AG04449 (cell line): ENCODE measurements around the gene SERPINE1.
"Not testable (repeated sequence)": the region's sequence is repeated elsewhere in the genome, so short reads cannot be mapped to it uniquely, and the experiment has no call there.

Source experiments
- CTCF ChIA-PET: fragments of 350-600 bp; formaldehyde crosslinking; extraction: SDS; loops from one replicate; lab custom pipeline; 2021; ENCODE audit warnings: antibody characterized with exemption; lab: Yijun Ruan, JAX
- POLR2A ChIA-PET: fragments of 400-600, 350-600 bp; formaldehyde crosslinking; extraction: SDS; loops from one replicate; lab custom pipeline; 2020; ENCODE audit warnings: antibody characterized with exemption, inconsistent platforms; lab: Yijun Ruan, JAX
- DNase-seq: peaks from one replicate; pipeline ENCODE4 v3.0.0-alpha.2; 2010; ENCODE audit warnings: low read depth, low spot score
- H3K4me3 ChIP-seq: 2 replicates; pipeline ENCODE4 v1.5.1; 2011; ENCODE audit warnings: low read depth, mild to moderate bottlenecking, control low read depth, low read length
- CTCF ChIP-seq: IDR thresholded peaks from one replicate; pipeline ENCODE4 v1.5.1; 2011; ENCODE audit warnings: mild to moderate bottlenecking, moderate library complexity, low read length, control low read depth, inconsistent platforms; ENCODE audit not compliant: insufficient read depth; ENCODE audit errors: missing control alignments

SERPINE1 gene

GRCh38 chr7:101104799-101105198, 22.1 kb upstream of the SERPINE1 start:
- DNase-seq, result no peak
- no peak for TF ChIP-seq CTCF
- ChIA-PET CTCF (interaction anchor here (2.3 to 5.0 kb wide), 3 partner anchors 7 to 14 kb away, joined by 7 to 24 read pairs (median 23); no protein-coding TSS in a partner anchor), POLR2A (interaction anchor here (0.6 to 8.2 kb wide), 3 partner anchors 12 to 30 kb away, joined by 3 to 106 read pairs (median 5); partner anchors contain the start of gene SERPINE1)
- H3K4me3 ChIP-seq, result no peak overlapping the region

- DNase-seq, H3K4me3 ChIP-seq: not testable (repeated sequence)
- ChIA-PET POLR2A (interaction anchor here (0.8 to 8.2 kb wide), 3 partner anchors 12 to 23 kb away, joined by 3 to 106 read pairs (median 3); partner anchors contain the start of gene SERPINE1), CTCF (interaction anchor here (1.0 to 5.0 kb wide), 4 partner anchors 7 to 17 kb away, joined by 3 to 24 read pairs (median 15); no protein-coding TSS in a partner anchor)
These were observed 21.7 kb upstream of the SERPINE1 start for GRCh38 chr7:101105248-101105647.

GRCh38 chr7:101106386-101106785, 20.5 kb upstream of the SERPINE1 start:
- ChIA-PET CTCF (interaction anchor here (1.0 to 4.1 kb wide), 2 partner anchors 11 to 16 kb away, joined by 3 to 23 read pairs; no protein-coding TSS in a partner anchor), POLR2A (no interaction called here)
- no peak for DNase-seq

GRCh38 chr7:101108330-101108857, 18.5 kb upstream of the SERPINE1 start:
- H3K4me3 ChIP-seq, result no peak overlapping the region
- POLR2A ChIA-PET, result interaction anchor here (1.1 to 2.1 kb wide), 3 partner anchors 9 to 26 kb away, joined by 5 to 9 read pairs (median 6); partner anchors contain the start of gene SERPINE1
- CTCF ChIA-PET, result interaction anchor here (1.6 kb wide), 1 partner anchor 13 kb away, joined by 7 read pairs; no protein-coding TSS in a partner anchor
- no peak for DNase-seq
- TF ChIP-seq CTCF, result no peak

More at GRCh38 chr7:101106386-101106785, 20.5 kb upstream of the SERPINE1 start:
- no peak for TF ChIP-seq CTCF
- no peak overlapping the region for H3K4me3 ChIP-seq

- no peak for DNase-seq
- H3K4me3 ChIP-seq, result no peak overlapping the region
- POLR2A ChIA-PET, result interaction anchor here (0.7 to 2.1 kb wide), 5 partner anchors 9 to 26 kb away, joined by 4 to 9 read pairs (median 5); partner anchors contain the start of gene SERPINE1
- CTCF ChIA-PET, result interaction anchor here (1.3 to 1.6 kb wide), 2 partner anchors 14 to 35 kb away, joined by 3 to 7 read pairs; no protein-coding TSS in a partner anchor
- no peak for TF ChIP-seq CTCF
These were observed 17.9 kb upstream of the SERPINE1 start for GRCh38 chr7:101108961-101109360.

- no peak for DNase-seq
- H3K4me3 ChIP-seq, result no peak overlapping the region
- TF ChIP-seq CTCF, result no peak
- ChIA-PET POLR2A (interaction anchor here (0.6 to 2.1 kb wide), 6 partner anchors 8 to 25 kb away, joined by 3 to 9 read pairs (median 4); partner anchors contain the start of gene SERPINE1), CTCF (interaction anchor here (1.3 to 1.6 kb wide), 2 partner anchors 14 to 35 kb away, joined by 3 to 7 read pairs; no protein-coding TSS in a partner anchor)
These were observed 17.5 kb upstream of the SERPINE1 start for GRCh38 chr7:101109368-101109767.
